Activated naive CD4-positive, alpha-beta T cell treated with anti-CD3 and anti-CD28 coated beads, Interleukin-2, amount 50 U/mL, for 16 hours (primary cell): ENCODE results near the gene CACTIN.
A peak's percentile ranks its signal among the peaks of the same experiment; 100 is the strongest.

Source experiments
- DNase-seq: peaks from one replicate; pipeline ENCODE4 v3.0.0-alpha.2; 2020

CACTIN gene

DNA sequence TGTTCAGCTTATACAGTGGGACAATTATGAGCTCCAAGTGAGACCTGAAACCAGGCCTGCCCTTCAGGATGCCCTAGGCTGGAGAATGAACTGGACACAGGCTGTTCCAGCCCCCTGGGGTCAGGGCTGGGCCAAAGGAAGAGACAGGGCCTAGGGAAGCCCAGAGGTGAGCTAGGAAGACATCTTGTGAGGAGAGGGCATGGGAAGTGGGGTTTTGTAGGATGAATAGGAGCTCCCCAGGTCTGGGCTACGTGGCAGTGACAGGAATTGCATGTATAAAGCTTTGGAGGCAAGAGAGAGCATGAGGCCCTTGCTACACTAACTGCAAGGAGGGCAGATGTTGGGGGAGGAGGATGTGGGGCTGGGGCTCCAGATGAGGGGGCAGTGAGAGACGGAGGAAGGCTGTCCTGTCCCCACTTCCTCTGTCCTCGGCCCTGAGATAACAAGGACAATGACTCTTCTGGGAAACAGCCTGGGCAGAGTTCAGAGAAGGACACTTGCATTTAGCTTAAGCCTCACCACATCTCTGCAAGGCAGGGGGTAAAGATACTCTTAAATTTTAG lies 18.4 kb downstream of the CACTIN start:
- DNase-seq = no peak

DNA sequence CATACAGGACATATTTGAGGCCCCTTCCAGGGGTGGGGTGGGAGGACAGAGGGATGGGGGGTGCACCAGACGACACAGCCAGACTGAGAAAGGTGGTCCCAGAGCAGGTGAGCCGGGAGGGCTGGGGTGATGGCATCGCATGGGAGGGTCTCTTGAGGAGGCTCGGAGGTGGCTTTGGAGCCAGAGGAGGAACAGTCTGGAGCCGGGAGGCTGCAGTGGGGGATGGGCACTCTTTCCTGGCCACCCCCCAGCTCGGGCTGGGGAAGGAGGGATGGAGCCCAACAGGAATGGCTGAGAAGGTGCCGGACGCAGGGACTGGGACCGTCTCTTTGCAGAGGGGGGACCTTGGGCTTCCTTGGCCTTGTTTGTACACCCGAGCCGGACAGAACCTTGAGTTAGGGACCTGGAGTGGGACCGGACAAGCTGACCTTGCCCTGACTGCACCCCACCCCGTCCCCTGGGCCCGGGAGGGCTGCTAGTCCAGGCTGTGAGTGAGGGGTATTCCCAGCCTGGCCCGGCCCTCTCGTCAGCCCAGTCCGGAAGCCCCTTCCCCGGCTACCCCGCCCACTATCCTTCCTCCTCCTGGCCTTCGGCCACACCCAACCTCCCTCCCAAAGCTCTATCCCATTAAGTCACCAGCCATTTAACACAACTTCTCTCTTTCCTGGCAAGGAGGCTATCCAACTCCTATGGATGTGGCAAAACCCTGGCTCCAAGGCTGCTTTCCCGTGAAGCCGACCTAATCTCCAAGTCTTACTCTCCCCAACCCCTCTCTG lies 19.1 kb downstream of the CACTIN start:
- DNase-seq = no peak

DNA sequence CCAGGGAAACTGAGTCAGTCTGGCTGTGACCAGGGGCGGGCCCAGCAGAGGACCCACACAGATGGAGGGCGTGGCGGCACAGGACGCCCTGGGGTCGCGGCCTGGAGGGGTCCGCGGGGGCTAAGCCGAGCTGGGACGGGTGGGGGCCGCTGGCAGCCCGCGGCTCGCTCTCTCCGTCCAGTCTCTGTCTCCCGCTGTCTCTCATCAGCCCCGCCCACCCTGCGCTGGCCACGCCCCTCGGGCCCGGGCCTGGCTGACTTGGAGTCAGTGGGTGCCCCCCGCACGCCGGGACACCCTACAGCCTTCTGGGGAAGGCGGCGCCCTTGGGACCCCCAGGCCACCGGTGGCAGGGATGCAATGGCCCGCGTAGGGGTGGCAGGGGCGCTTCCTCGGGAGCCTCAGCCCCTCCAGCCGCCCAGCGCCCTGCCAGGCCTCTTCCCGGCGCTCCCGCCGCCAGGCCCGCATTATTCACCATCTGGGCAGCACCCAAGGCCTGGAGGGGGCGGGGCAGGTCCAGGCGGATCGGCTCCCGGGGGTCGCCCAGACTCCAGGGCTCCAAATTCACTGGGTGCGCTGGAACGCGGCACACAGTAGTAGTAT lies 19.8 kb downstream of the CACTIN start, which contains the start of gene TBXA2R:
Gene TBXA2R, minus strand, starts transcription at position 186 of the 600 bp plus-strand sequence. CDS start 6,241 bp downstream, outside the sequence.
- peak; percentile 73 for DNase-seq

DNA sequence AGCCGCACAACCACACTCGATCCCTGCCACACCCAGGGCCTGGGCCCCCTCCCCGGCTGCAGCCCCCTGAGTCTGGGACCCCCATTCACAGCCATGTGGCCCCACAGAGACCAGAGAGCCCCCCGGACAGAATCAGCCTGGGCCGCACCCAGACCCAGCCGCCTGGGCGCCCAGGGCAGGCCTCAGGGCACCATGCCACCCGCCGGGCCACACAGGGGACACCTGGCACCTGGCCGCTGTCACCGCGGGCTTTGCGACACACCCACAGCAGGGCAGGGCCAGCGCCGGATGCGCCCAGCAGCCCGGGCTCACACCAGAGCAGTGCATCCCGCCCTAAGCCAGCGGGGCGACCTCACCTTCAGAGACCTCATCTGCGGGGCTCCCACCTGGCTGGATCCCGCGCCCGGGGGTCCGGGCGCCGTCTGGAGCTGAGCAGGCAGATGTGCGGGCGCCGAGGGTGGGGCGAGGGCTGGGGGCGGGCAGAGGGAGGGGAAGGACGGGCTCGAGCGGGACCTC lies 20.4 kb downstream of the CACTIN start:
- DNase-seq = no peak

DNA sequence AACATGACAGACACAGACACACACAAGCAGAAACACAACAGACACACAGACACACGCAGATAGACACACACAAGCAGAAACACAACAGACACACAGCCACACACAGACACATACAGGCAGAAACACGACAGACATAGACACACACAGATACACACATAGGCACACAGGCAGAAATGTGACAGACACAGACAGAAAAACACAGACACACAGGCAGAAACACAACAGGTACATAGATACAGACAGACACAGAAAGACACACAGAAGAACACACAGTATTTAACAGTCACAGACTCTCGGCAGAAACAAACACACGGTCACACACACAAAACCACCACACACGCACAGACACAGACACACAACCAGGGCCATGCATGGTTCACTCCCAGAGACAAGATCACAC lies 20.8 kb downstream of the CACTIN start:
- DNase-seq = no peak

DNA sequence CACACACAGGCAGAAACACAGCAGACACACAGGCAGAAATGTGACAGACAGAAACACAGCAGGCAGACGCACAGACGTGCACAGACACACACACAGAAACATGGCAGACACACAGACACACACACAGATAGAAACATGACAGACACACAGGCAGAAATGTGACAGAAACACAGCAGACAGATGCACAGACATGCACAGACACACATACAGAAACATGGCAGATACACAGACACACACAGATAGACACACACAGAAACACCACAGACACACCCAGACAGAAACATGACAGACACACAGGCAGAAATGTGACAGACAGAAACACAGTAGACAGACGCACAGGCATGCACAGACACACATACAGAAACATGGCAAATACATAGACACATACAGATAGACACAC lies 21.2 kb downstream of the CACTIN start:
- no peak for DNase-seq

DNA sequence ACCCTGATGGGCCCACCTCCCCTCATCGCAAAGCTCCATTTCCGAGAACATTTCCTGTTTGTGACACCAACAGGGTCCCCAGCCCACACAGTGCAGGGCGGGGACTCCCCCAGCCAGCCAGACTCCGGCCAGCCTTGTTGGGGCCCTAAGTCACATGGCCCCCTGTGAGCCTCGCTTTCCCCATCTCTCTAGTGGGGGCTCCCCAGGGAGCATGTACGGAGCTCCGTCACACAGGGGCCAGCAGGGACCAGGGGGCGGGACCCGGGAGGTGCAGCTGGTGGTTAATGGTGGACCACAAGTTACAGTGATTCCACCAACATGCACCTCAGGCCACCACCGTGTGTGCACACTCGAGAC lies 21.6 kb downstream of the CACTIN start:
- DNase-seq = peak; percentile 32

DNA sequence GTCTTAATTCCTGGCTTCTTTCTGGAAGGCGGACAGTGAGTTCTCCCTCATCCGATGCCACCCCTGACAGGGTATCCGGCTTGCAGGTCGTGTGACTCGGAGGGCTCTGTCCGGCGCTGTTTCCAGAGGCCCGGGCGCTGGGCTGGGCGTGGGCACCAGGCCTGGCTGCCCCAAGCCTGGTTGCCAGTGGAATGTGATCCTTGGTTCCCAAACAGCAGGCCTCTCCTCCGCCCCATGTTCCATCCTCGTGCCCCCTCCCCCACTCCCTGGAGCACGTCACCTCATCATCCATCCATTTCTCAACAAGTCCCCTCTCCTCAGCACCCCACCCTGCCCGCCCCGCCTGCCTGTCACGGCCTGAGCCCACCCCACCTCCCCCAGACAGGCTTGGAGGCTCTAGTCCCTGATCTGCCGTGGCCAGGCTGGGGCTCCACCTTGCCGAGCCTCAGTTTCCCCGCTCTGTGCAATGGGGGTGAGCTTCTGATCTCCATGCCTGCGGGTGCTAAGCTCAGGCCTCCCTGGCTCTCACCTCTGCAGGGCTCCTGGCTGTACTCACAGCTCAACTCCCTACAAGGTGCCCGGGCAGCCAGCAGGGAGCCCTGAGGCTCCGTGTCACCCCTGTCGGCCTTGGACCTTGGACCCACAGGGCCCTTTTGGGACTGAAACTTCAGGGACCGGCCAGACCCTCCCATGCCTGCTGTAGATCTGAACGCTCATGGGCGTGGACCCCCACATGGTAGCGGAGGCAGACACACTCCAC lies 22.2 kb downstream of the CACTIN start:
- DNase-seq = no peak

DNA sequence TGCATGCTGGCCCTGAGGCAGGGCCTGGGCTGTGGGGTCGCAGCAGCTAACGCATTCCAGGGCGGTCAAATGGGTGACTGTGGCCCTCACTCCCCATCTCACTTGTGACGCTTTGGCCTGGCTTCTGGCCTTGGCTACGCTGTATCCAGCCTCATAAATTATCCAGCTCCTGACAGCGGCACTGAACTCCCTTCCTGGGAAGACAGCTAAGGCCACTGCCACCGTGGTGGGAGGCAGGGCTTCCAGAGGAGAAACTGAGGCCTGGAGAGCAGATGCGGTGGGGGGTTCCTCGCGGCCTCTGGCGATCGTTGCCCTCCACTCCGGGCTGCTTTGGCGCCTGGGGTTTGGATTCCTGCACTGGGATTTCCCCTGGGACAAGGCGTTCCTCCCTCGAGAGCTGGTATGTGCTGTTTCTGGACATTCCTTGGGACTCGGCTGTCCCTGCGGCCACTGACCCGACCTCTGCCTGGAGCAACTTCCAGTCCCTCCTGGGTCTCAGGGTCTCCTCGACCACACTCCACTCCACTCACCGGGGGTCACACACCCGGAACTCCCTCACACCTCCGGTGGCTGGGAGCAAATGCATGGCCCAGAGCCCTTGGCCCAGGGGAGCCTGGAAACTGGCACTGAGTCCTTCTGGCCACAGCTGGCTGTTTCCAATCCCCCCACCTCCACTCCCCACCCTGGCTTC lies 23.3 kb downstream of the CACTIN start:
- no peak for DNase-seq

DNA sequence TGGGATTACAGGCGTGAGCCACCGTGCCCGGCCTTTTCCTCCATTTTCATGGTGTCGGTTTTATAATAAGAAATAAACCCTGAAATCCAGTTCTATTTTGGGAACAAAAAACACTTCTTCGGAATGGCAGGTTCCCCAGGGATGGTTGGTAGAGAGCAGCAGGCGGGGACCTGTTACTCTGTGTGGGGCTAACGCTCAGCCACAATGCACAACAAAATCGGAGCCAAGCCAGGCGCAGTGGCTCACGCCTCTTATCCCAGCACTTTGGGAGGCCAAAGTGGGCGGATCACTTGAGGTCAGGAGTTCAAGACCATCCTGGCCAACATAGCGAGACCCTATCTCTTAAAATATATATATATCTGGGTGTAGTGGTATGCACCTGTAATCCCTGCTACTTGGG lies 25.6 kb downstream of the CACTIN start:
- DNase-seq = no peak

DNA sequence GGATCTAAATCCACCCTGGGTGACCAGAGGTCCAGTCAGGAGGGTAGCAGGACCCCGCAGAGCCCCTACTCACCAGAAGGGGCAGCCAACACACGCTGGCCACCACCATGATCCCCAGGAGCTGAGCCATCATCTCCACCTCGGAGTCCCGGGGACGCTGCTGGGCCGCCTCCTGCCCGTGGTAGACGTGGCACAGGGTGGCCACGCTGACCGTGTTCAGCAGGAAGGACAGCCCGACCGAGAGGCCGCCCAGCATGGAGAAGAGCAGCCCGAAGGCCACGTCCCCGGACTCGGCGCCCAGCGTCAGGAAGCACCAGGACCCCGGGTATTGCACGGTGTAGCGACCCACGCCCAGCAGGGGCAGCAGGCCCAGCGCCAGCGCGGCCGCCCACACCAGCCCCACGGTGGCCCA lies 26.8 kb downstream of the CACTIN start:
- no peak for DNase-seq

DNA sequence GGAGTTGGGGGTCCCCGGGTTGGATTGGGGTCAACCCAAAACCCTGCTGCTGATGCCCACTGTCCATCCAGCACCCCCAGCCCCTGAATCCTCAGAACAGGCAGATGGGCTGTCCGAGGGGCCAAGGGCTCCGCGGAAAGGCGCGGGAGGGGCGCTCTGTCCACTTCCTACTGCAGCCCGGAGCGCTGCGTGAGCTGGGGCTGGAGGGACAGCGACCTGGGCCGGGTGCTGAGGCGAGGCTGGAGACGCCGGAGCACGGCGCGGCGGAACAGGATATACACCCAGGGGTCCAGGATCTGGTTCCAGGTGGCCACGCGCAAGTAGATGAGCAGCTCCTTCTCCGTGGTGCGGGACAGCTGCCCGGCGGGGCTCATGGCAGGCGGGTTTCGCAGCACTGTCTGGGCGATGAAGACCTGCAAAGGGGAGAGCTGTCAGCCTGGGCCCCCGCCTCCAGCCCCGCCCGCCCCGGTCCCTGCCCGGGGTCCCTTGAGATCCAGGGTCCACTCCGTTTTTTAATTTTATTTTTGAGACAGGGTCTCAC lies 31.0 kb downstream of the CACTIN start:
- no peak for DNase-seq

DNA sequence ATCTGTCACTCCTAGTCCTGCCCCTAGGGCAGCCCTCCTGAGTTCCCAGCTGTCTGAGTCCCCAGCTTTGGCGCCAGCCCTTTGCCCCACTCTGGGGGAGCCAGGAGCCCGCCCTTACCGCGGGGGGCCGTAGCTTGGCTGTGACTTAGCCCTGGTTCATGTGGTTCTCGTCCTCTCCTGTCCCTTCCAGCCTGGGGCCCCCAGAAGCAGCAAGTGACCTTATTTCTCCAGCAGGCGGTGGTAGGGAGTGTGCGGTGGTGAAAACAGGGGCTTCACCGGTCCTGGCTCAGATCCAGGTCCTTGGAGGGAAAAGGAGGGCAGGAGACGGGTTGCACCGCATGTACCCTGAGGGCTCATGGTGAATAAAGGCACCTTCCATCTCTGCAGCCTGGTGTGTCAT lies 33.4 kb downstream of the CACTIN start:
- DNase-seq = no peak

DNA sequence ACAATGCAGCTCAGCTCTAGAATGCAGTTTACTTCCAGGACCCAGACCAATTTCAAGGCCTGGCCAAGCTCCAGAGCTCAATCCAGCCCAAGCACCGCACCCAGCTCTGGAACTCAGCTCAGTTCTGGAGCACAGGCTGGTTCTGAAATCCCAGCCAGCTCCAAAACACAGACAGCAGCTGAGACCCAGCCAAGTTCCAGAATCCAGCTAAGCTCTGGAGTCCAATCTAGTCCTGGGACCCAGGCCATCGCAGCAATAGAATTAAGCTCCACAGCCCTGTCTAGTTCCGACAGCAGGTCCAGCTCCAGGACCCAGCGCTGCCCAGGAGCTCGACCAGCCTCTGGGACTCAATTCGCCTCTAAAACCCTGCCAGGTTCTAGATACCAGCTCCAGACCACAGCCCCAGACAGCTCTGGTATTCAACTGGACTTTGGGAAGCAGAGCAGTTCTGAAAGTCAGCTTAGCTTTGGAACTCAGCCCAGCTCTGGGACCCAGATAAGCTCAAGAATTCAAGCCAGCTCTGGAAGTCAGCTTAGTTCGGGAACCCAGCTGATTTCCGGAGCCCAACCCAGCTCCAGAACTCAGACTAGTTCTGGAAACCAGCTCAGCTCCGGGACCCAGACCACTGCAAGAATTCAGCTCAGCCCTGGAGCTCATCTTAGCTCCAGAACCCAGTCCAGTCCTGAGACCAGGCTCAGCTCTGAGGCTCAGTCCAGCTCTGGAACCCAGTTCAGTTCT lies 34.5 kb downstream of the CACTIN start:
- DNase-seq = no peak

DNA sequence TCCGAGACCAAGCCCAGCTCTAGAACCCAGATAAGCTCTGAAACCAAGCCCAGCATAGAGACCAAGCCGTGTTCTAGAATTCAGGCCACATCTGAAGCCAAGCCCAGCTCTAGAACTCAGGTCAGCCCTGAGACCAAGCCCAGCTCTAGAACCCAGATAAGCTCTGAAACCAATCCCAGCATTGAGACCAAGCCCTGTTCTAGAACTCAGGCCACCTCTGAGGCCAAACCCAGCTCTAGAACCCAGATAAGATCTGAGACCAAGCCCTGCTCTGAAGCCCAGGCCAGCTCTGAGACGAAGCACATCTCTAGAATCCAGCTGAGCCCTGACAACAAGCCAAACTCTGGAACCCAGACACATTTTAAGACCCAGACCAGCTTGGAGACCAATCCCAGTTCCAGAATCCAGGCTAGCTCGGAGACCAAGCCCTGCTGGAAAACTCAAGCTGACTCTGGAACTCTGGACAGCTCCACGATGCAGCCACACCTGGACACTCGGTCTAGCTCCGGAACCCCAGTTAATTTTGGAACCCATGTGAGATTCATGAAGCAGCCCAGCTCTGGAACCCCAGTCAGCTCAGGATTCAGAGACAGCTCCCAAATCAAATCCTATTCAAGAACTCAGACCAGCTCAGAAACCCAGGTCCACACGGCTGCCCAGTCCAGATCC lies 35.5 kb downstream of the CACTIN start:
- no peak for DNase-seq

DNA sequence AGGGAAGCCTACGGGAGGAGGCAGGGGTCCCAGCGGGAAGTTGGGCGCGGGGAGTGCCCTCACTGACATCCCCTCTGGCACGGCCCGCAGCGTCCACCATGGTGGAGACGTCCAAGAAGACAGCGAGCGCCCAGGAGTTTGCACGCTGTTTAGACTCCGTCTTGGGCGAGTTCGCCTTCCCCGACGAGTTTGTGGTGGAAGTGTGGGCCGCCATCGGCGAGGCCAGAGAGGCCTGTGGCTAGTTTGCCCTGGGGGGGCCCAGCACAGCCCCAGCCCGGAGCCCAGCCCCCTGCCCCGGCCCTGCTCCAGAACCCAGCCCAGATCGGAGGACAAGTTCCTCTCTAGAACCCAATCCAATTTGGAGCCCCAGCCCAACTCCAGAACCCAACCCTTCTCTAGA lies 36.6 kb downstream of the CACTIN start:
- DNase-seq = no peak

DNA sequence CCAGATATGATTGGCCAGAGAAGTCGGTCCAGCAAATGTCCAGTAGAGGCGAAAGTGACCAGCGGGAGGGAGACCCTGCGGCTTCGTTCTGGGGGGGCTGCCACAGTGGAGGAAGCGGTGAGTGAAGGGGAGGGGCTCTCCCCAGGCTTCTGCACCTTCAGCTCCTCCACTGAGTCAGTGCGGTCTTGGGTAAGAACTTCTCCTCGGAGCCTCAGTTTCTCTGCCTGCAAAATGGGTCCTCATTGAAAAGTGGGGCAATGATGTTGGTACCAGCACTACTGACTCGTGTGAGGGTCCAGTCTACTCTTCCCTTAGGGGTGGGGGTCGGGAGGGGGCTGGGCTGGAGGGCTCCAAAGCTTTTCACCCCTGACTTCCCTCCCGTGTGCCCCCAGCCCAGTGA lies 37.2 kb downstream of the CACTIN start:
- no peak for DNase-seq

DNA sequence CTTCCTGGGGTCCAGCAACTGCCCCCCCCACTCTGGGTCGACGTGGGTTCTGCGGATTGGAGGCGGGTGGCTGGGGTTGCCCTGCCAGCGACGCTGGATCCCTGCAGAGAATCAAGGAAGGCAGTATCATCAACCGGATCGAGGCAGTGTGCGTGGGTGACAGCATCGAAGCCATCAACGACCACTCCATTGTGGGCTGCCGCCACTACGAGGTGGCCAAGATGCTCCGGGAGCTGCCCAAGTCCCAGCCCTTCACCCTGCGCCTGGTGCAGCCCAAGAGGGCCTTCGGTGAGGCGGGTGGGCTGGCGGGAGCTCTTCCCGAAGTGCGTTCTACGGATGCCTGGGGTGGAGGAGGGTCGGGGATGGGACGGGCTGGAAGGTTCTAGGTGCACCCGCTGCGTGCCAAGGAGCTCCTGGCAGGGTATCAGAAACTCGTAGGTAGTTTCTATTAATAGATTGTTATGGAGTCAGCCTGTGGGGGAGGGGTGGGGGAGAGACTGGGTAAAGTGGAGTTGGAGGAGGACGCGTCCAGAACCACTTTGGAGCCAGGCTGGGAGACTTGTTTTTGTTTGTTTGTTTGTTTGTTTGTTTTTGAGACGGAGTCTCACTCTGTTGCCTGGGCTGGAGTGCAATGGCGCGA lies 39.8 kb downstream of the CACTIN start:
- DNase-seq = no peak

DNA sequence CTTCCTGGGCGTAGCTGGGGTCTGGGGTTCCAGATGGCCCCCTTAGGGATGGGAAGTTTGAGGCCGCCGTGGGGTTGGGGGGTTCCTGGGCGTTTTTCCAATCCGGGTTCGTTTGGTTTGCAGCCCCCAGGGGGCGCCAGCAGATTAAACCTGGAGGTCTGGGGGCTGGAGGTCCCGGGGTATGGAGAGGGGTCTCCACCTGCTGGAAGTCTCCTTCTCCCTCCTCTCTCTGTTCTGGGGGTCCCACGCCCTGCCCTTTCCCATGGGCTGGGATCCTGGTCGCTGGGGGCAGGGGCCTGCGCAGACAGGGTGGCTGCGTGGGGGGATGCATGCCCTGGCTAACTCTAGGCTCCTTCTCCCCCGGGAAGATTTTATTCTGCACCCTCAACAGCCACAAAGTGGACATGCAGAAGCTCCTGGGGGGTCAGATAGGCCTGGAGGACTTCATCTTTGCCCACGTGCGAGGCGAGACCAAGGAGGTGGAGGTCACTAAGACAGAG lies 40.4 kb downstream of the CACTIN start:
- peak; percentile 58 for DNase-seq
